Right hindlimb (tissue), 1 donor: Measurements from ENCODE around the gene RHOB.
A peak's percentile ranks its signal among the peaks of the same experiment; 100 is the strongest.

Experiments
- DNase-seq: peaks from one replicate; pipeline ENCODE4 v3.0.0-alpha.2; 2018

Gene RHOB

DNA sequence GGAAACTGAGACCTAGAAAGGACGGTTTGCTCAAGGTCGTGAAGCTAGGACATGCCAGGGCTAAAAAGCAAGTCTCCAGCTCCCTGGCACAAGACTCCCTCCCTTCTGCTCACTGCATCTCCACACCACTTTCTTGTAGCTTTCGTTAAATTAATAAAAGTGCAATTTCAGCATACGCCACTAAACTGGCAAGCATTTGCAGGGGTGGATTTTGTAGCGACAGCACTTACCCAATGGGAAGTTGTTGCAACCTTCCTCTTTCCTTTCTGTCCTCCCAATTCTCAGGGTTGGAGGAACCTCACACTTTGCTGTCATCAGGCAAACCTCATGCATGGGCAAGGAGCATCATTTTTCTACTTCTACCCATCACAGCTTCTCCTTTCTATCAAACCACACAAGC is 7.4 kb upstream of the RHOB start:
- no peak for DNase-seq

DNA sequence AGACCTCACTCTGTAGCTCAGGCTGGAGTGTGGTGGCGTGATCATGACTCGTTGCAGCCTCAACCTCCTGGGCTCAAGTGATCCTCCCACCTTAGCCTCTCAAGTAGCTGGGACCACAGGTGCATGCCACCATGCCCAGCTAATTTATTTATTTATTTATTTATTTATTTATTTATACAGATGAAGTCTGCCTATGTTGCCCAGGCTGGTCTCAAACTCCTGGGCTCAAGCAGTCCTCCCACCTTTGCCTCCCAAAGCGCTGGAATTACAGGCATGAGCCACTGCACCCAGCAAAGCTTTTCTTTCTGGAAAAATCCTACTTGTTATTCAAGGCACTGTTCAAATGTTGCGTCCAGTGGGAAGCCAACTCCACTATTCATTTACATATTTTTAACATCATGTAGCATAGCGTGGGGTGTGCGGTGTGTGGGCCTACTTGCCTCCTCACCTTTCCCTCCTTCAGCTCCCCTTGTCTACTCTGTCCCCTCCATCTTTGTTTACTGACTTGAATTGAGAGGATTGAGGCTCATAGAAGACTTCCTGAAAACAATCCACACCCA is 6.8 kb upstream of the RHOB start:
- no peak for DNase-seq

DNA sequence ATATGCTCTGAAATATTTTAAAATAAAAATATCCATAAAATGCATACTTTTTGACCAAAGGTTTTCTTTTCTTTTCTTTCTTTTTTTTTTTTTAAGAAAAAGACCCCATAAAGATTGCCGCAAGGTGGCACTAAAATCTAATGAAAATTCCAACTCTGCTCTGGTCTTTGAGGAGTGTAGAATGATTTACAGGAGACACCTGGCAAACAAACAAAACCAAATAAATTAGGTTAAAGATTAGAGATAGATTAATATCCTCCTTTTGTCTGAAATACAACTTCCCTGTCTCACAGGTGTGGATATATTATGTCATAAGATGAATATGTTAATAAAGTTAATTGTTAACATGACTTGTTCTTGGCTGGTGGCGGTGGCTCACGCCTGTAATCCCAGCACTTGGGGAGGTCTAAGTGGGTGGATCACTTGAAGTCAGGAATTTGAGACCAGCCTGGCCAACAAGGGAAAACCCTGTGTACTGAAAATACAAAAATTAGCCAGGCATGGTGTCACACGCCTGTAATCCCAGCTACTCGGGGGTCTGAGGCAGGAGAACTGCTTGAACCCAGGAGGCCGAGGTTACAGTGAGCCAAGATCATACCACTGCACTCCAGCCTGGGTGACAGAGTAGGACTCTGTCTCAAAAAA is 3.5 kb upstream of the RHOB start:
- DNase-seq, result peak; percentile 46

DNA sequence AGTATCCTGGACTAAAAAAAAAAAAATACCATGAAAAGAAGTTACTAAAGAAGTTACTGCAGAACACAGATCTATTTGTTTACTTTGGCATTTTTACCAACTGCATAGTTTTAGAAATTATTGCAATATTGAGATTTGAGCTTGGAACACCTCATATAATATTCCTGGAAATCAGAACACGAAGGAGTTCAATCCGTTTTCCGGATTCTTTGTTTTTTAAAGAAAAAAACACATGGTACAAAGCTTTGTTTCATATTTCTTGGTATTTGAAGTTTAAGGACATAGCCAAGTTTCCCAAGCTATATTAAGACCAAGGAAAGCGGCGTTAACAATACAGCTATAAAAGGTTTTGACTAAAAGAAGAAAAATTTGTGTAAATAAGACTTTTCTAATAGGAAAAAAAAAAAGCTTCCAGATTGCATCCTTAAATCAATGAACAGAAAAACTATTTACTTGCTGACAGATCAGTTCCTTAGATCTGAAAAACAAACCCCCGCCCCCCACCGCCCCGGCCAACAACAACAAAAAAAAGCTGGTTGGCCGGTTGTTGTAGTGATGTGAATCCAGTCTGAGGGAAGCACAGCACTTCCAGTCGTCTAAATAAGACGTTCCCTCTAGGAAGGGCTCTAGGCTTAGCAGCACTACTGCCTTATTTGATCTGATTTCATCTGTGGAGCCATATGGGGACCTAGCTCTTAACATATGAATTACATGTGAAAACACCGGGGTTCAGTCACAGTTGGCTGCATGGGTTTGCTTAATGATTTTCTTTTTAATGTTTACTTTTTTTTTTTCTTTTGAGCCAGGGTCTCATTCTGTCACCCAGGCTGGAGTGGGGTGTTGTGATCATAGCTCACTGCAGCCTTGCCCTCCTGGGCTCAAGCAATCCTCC is 2.5 kb upstream of the RHOB start:
- DNase-seq, result peak; percentile 66

DNA sequence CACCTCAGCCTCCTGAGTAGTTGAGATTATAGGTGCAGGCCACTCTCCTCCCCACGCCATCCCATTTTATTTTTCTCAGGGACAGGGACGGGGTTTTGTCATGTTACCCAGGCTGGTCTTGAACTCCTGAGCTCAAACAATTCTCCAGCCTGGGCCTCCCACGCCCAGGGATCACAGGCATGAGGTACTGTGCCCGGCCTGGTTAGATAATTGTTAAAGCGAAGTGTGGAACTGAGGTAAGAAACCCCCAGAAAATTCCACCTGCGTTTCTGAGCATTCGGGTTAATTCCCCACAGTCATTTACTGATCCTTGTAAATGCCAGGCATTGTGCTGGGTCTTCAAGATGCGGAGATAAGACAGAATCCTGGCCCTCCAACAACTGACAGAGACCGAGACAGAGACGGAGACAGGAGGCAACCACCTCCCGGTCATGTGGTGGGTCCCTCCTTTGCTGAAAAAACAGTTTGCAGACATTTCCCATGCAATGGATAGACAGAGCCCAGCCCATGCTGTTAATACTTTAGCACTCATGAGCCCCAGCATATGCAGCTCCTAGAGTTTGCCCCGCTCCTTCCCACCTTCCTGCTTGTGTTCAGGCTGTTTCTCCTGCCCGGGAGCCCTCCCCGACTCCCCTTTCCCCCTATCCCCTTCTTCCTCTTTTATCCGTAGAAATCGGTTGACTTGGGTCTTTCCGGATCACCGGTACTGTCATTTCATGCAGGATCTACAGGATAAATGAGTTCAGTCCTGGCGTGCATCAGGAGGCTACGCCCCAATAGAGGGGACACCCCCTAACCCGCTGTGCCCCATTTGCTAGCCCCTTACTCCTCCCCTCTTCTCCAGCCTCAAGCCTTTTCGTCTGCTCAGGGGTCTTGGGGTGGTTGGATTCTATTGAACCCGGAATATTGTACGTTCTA is 1.6 kb upstream of the RHOB start:
- peak; percentile 14 for DNase-seq

DNA sequence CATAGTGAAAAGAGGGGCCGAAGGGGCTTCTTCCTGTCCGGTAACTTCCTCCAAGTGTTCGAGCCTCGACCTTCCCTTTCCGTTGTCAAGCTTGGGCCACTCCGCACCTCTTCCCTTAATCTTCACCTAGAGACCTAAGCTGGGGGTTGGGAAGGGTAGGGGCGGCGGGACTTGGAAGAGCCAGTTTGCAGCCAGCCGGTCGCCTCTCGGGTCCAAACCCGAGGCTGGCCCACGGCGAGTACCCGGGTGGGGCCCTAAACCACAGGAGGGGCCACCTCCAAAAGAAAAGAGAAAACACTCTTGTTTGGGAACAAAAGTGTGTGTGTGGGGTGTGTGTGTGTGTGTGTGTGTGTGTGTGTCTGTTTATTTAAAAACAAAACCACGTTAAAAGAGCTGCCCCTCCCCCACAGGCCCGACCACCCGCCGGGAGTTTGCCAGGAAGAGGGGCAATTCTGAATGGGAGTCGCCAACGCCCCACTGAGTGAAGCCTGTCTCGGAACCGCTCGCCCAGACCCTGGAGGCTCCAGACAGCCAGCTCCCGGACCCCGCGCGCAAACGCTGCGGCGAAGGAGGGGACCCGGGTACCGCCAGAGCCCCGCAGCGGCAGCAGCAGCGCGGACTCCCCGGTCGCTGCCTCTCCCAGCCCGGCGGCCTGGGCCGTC is 488 bp upstream of the RHOB start:
- no peak for DNase-seq

DNA sequence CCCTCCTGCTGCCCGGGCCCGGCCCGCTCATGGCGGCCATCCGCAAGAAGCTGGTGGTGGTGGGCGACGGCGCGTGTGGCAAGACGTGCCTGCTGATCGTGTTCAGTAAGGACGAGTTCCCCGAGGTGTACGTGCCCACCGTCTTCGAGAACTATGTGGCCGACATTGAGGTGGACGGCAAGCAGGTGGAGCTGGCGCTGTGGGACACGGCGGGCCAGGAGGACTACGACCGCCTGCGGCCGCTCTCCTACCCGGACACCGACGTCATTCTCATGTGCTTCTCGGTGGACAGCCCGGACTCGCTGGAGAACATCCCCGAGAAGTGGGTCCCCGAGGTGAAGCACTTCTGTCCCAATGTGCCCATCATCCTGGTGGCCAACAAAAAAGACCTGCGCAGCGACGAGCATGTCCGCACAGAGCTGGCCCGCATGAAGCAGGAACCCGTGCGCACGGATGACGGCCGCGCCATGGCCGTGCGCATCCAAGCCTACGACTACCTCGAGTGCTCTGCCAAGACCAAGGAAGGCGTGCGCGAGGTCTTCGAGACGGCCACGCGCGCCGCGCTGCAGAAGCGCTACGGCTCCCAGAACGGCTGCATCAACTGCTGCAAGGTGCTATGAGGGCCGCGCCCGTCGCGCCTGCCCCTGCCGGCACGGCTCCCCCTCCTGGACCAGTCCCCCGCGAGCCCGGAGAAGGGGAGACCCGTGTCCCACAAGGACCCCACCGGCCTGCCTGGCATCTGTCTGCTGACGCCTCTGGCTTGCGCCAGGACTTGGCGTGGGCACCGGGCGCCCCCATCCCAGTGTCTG is 767 bp downstream of the RHOB start:
- peak; percentile 63 for DNase-seq

DNA sequence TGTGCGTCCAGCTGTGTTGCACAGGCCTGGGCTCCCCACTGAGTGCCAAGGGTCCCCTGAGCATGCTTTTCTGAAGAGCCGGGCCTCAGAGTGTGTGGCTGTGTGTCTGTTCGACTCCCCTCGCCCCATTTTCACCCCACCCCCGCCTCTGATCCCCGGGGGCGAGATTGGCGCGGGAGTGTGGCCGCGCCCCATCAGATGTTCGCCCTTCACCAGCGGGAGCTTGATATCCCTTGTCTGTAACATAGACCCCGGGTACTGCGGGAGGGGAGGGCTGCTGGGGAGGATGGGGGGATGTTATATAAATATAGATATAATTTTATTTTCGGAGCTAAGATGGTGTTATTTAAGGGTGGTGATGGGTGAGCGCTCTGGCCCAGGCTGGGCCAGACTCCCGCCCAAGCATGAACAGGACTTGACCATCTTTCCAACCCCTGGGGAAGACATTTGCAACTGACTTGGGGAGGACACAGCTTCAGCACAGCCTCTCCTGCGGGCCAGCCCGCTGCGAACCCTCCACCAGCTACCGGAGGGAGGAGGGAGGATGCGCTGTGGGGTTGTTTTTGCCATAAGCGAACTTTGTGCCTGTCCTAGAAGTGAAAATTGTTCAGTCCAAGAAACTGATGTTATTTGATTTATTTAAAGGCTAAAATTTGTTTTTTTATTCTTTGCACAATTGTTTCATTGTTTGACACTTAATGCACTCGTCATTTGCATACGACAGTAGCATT is 1.5 kb downstream of the RHOB start:
- DNase-seq, result peak; percentile 47

DNA sequence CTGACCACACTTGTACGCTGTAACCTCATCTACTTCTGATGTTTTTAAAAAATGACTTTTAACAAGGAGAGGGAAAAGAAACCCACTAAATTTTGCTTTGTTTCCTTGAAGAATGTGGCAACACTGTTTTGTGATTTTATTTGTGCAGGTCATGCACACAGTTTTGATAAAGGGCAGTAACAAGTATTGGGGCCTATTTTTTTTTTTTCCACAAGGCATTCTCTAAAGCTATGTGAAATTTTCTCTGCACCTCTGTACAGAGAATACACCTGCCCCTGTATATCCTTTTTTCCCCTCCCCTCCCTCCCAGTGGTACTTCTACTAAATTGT is 2.1 kb downstream of the RHOB start:
- DNase-seq, result no peak

DNA sequence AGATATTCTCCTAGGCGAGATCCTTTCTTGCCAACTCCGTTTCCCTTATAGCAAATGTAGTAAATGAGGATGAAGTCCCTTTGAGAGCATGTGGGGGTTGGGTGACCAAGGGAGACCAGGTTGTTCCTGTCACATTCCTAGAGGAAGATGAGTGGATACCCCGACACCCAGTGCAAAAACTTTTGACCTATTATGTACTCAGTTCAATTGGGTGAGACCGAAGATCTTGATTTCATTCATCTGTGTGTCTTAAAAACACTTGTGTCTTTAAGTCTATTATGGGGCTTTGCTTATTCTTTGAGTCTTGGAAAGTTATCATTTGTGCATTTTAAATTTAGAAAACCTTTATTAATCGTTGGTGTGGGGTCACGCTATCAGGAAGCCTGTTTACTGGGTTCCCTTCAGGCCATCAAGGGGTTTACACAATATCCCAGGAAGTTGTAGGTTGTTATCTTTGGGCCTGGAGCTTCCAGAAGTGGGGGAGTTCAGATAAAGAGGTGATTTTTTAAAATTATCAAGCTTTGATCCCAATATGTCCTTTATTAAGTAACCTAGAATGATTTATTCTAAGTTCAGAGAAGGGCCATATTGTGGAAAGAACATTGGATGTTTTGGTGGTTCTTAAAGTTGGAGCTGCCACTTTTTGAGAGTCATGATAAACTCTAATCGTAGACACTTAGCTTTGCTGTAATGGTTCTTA is 2.8 kb downstream of the RHOB start:
- peak; percentile 16 for DNase-seq

DNA sequence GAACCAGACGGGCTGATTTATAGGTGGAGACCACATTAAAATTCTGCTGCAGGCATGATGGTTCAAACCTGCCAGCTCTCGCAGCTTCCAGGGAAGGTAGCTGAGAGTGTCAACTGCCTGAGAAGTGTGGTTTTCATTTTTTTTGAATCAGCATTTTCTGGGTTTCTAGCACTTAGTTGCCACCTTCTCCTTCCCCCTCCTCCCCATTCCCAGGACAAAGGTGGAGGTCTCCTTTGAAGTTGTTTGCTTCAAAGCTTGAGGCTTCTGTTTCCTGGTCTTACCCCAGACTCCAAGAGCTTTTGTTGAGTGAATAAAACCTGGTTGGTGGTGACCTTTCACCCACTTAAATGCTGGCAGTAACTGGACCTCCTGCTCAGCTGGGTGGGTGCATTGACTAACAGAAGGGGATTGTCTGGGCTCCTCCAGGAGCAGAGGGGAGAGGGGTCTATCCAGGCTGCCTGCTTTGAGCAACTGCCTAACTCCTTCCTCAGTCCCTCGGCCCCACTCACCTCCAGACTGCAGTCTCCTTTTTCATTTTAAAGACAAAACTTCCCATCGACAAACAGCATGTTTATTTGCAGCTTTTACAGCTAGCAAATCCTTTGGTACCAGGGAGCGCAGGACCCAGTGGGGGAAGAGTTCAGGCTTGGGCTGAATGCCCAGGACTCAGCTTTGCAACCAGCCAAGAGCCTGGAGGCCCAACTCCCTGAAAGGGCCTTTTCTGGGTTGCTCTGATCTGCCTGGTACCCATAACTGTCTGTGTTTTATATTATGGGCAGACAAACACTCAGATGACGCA is 3.5 kb downstream of the RHOB start:
- DNase-seq, result peak; percentile 90

DNA sequence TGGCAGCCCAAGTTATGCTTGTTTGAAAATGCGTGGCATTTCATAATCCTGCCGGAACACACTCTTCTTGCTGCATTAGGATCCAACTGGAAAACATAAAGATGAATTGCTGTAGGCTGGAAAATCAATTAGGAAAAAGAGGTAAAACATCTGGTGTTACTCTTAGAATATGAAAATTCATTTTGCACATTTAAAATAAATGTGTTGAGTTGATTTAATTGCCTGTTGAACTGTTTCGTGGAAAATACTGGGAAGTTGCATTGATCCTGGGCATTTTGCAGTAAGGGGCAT is 4.1 kb downstream of the RHOB start:
- no peak for DNase-seq

DNA sequence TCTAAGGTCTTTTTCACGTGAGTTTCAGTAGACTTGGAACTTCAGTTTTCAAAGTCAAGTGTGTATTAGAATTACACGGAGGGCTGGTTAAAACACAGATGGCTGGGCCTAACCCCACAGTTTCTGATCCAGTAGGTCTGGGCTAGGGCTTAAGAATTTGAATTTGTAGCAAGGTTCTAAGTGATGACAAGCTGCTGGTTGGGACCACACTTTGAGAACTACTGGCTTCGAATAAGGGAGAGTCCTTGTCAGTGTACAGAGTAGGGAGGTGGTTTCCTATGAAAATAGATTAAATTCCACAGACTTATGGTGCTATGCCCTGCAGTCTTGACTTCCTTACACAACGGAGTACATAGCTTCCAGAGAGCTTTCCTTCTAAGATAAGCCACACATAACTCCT is 4.5 kb downstream of the RHOB start:
- peak; percentile 55 for DNase-seq

DNA sequence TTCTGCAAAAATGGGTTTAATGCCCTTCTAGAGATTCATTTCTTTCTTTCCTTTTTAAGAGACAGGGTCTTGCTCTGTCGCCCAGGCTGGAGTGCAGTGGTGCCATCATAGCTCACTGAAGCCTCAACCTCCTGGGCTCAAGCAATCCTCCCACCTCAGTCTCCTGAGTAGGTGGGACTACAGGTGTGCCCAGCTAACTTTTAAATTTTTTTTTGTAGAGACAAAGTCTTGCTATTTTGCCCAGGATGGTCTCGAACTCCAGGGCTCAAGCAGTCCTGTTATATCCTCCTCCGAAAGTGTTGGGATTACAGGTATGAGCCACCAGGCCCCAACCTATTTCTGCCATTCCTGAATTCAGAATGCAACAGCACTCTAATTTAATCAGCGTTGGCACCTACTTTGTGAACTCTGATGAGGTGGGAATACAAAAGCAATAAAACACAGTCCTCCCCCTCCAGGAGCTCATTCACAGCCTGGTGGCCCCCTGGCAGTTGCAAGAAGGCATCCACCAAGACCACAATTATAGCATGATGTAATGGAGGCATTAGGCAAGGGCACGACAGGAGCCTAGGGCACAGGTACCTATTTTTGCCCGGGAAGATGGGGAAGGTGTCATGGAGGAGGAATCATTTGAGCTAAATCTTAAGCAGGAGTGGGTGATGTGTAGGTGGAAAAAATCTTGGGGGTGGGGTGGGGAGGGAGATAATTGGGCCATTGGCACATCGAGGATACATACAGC is 5.1 kb downstream of the RHOB start:
- no peak for DNase-seq

DNA sequence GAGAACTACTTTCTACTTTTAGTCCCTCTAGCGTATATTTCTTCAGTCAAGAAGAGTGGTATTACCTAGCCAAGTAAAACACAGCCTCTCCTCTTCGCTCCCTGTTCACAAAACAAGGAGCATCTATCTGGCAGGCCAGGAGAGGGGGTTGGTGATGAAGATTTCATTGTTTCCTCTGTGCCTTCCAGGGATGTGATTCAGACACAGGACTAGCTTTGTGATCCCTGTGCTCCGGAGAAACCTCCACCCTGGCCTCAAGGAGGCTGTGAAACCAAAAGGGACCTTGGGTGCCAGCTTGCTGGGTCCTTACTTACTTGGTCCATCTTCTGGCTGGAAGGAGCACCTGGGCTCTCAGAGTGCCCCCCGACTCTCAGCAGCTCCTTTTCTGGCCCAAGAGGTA is 5.7 kb downstream of the RHOB start:
- DNase-seq, result peak; percentile 33

DNA sequence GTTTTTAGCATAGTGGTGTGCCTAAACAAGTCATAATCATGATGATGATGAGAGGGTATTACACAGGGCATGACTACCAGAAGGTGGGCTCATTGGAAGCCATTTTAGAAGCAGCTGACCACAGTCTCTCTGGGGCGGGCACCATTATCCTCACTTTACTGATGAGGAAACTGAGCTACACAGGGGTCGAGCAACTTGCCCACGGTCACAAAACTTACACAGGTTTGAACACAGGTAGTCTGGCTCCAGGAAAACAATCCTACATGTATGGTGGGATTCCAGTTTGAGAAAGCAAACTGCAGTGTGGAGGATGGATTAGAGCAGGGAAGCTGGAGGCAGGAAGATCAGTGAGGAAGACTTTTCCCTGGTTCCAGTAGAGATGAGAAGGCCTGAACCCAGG is 6.2 kb downstream of the RHOB start:
- peak; percentile 4 for DNase-seq

DNA sequence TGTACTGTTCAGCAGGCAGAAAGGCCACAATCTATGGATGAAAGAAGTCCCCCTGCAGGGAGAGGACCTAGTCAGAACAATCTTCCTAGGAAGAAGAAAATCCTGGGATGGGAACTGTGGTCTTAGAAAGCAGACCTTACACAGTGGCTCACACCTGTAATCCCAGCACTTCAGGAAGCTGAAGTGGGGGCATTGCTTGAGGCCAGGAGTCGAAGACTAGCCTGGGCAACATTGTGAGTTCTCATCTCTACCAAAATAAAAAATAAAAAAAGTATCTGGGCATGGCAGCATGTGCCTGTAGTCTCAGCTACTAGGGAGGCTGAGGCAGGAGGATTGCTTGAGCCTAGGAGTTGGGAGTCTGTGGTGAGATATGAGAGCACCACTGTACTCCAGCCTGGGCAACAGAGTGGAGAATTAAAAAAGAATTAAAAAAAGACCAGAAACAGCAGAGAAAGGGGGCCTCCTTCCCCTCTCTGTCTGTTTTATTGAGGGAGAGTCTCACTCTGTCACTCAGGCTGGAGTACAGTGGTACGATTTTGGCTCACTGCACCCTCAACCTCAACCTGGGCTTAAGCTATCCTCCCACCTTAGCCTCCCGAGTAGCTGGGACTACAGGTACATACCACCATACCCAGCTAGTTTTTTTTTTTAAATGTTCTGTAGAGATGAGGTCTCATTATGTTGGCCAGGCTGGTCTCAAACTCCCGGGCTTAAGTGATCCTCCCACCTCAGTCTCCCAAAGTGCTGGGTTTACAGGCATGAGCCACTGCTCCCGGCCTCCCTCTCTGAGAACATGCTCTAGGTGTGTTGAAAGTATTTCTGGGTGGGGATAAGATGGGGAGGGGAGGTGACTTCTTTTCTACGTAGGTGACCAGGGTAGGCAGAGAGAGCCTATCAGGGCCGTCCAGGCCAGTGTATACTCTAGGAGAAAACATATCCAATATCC is 7.4 kb downstream of the RHOB start:
- peak; percentile 7 for DNase-seq

DNA sequence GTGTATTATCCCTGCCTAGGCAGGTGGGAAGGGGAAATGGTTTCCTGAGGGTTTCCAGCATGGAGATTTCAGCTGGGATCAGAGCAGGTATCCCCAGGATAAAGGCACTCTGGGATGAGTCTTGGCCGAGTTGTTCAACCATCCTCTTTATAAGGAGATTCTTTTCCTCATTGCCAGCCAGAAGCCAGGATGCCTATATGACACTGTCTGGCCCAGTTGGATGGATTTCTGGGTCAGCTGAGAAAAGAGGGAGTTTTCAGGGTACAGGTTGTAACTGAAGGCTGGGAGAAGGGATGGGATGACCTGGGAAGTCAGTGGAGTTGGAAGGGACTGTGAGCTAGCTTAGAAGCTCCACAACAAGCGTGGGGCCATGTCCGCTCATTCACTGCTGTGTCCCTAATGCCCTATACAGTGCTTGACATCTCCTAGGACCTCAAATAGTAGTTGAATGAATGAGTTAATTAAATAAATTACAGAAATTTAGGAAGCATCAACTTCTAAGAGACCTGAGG is 8.3 kb downstream of the RHOB start:
- DNase-seq, result no peak
